ENCODE results near the gene APOBEC4. TPM values are rescaled to one million over a fixed set of nuclear protein-coding genes. Genes with fewer than 3 reads are reported as not detected.
"Not testable (repeated sequence)": the region's sequence is repeated elsewhere in the genome, so short reads cannot be mapped to it uniquely, and the experiment has no call there.

Gene APOBEC4
- total RNA-seq, 6 donors from 2014 or later = 0.20 to 5.6 (median 1.9) TPM

DNA sequence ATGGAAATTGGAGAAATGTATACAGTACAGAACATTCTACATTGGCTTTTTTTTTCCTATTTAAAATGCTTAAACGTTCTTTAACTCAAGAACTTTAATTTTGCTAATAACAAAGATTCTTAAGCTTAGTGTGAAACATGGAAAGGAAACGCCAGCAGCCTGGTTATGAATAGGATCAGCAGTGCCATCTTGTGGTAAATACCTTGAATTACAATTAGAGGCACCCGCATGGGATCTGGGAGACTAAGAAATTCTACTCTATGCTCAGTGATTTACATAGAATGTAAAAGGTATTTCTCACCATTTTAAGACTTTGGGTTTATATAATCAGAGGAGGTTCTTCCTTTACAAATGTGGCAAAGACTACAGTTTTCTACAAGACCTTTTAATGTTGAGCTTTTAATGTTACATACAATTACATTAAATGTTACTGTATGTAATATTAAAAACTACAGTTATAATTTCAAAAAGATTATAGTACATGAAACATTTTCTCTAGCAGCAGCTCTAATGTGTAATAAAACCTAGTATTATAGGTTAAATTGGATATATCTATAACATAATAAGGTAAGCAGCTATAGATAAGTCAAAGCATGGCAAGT is 32.1 kb upstream of the APOBEC4 start:
- Histone ChIP-seq H3K27me3 (no peaks in the 10 kb centered on the region), H3K27ac (no peak overlapping the region), H3K4me3 (no peak overlapping the region), H3K36me3 (no peaks in the 10 kb centered on the region), H3K9me3 (no peaks in the 10 kb centered on the region), H3K4me1 (peaks cover 0 to 4% (median 0%) of the 10 kb centered on the region in 4 donors)
- 6 to 8% methylated on average over 3 of the region's 3 CpGs for WGBS, 2 donors
- peak in 1 of 2 donors; percentile 30 for DNase-seq
- TF ChIP-seq POLR2AphosphoS5 (IDR thresholded peaks at IDR 0.05) = no peak
- TF ChIP-seq, protein P1, sequence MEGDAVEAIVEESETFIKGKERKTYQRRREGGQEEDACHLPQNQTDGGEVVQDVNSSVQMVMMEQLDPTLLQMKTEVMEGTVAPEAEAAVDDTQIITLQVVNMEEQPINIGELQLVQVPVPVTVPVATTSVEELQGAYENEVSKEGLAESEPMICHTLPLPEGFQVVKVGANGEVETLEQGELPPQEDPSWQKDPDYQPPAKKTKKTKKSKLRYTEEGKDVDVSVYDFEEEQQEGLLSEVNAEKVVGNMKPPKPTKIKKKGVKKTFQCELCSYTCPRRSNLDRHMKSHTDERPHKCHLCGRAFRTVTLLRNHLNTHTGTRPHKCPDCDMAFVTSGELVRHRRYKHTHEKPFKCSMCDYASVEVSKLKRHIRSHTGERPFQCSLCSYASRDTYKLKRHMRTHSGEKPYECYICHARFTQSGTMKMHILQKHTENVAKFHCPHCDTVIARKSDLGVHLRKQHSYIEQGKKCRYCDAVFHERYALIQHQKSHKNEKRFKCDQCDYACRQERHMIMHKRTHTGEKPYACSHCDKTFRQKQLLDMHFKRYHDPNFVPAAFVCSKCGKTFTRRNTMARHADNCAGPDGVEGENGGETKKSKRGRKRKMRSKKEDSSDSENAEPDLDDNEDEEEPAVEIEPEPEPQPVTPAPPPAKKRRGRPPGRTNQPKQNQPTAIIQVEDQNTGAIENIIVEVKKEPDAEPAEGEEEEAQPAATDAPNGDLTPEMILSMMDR (IDR thresholded peaks at IDR 0.05) = peak; percentile 61 to 80 (median 77)
- peak in 1 of 2 donors; percentile 90 for ATAC-seq (ENCODE audit: low FRiP score in 2 of 2)

DNA sequence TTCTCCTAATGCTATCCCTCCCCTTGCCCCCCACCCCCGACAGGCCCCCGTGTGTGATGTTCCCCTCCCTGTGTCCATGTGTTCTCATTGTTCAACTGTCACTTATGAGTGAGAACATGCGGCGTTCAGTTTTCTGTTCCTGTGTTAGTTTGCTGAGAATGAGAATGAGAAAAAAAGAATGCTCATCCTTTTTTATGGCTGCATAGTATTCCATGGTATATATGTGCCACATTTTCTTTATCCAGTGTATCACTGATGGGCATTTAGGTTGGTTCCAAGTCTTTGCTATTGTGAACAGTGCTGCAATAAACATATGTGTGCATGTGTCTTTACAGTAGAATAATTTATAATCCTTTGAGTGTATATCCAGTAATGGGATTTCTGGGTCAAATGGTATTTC is 26.2 kb upstream of the APOBEC4 start:
- DNase-seq; H3K4me1 ChIP-seq; H3K9me3 ChIP-seq; H3K4me3 ChIP-seq; H3K36me3 ChIP-seq; H3K27ac ChIP-seq; ATAC-seq (ENCODE audit: low FRiP score in 2 of 2); H3K27me3 ChIP-seq: not testable (repeated sequence)
- WGBS, 2 donors = 95 to 100% methylated on average over 4 of the region's 4 CpGs

DNA sequence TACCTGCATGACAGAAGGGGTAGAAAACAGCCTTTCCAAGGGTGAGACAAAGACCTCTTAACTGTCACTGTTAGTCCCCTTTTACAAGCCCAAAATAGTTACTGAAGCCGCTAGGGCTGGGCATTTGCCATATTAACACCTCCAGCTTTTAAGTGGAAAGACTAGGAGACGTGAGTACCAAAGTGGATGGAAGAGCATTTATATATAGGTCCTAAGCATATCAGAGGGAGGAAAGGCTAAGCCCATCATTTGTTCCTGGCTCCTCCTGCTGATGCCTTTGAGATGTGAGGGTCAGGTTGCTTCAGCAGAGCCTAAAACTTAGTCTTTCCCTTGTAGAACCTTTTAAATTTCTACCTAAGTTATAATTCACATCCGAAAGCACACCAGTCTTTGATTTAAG is 25.7 kb upstream of the APOBEC4 start:
- no peak for ATAC-seq (ENCODE audit: low FRiP score in 2 of 2)
- Histone ChIP-seq H3K4me1 (no peaks in the 10 kb centered on the region), H3K36me3 (no peaks in the 10 kb centered on the region), H3K9me3 (no peaks in the 10 kb centered on the region), H3K27ac (no peak overlapping the region), H3K27me3 (no peaks in the 10 kb centered on the region), H3K4me3 (no peak overlapping the region)
- no peak for DNase-seq
- 85 to 89% methylated on average over 3 of the region's 3 CpGs for WGBS, 2 donors
- TF ChIP-seq EP300 (IDR thresholded peaks at IDR 0.05) (no peak), POLR2AphosphoS5 (IDR thresholded peaks at IDR 0.05) (no peak), POLR2A (IDR thresholded peaks at IDR 0.05) (no peak)
- TF ChIP-seq, protein P1 (IDR thresholded peaks at IDR 0.05) = no peak

DNA sequence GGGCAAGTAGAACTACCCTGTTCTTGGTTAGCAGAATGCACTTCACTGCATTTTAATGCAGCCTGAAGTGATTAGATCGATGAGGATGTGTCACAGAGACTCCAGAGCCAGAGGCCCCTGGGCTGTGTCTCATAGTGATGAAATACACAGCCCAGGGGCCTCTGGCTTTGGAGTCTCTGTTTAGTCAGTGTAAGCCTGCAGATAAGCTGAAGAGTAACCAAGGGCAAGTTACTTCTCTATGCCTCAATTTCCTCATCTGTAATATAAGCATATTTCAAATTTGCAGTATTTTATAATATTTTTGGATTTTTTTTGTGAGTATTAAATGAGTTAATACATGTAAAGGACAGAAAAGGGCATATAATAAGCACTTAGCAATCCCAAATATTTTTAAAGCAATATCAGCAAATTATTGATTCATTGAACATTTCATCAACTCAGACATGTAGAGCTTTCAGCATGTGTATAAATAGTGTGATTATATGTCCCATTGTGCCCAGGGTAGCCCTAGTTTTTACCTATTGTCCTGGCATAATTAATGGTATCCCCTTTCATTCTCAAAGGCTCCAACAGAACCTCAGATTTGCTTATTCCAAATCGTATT is 23.6 kb upstream of the APOBEC4 start:
- Histone ChIP-seq H3K27ac (no peak overlapping the region), H3K9me3 (no peaks in the 10 kb centered on the region), H3K4me1 (no peaks in the 10 kb centered on the region), H3K4me3 (no peak overlapping the region), H3K36me3 (no peaks in the 10 kb centered on the region), H3K27me3 (no peaks in the 10 kb centered on the region)
- DNase-seq = no peak
- ATAC-seq (ENCODE audit: low FRiP score in 2 of 2) = peak in 1 of 2 donors; percentile 84
- WGBS, 2 donors = 71 to 84% methylated on average over 2 of the region's 2 CpGs
- TF ChIP-seq, protein P1 (IDR thresholded peaks at IDR 0.05) = no peak
- no peak for TF ChIP-seq POLR2AphosphoS5 (IDR thresholded peaks at IDR 0.05)
- no peak for TF ChIP-seq EP300 (IDR thresholded peaks at IDR 0.05)

DNA sequence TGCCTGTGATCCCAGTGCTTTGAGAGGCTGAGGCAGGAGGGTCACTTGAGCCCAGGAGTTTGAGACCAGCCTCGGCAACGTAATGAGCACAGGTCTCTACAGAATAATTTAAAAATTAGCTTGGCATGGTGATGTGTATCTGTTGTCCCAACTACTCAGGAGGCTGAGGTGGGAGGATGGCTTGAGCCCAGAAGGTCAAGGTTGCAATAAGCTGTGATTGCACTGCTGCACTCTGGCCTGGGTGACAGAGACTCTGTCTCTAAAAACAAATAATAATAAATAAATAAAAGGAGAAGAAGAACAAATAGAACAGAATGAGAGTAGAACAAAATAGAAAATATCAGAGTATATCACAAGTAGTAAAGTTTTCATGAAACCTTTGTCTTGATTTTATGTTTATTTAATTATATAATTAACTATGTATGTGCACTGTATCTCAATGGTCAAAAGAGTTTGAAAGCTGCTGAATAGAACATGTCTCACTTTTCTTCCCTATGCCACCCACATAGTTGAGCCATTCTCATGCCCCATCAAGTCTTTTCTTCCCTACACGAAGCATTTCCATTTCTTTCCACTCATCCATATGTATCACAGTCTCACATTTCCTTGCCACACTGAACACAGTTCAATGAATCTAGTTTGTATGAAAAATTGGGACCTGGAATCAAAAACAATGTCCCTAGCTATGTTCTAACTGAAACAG is 22.9 kb upstream of the APOBEC4 start:
- Histone ChIP-seq H3K27ac (no peak overlapping the region), H3K27me3 (no peaks in the 10 kb centered on the region), H3K9me3 (peaks cover 0 to 4% (median 0%) of the 10 kb centered on the region in 4 donors), H3K4me1 (no peaks in the 10 kb centered on the region), H3K4me3 (no peak overlapping the region), H3K36me3 (no peaks in the 10 kb centered on the region)
- TF ChIP-seq POLR2AphosphoS5 (IDR thresholded peaks at IDR 0.05) = no peak
- TF ChIP-seq POLR2A (IDR thresholded peaks at IDR 0.05) = no peak
- TF ChIP-seq, protein P1 (IDR thresholded peaks at IDR 0.05) = no peak
- TF ChIP-seq EP300 (IDR thresholded peaks at IDR 0.05) = no peak
- DNase-seq = no peak
- ATAC-seq (ENCODE audit: low FRiP score in 2 of 2) = no peak
- 88 to 91% methylated on average over 3 of the region's 3 CpGs for WGBS, 2 donors
